GM23338 (cell line): ENCODE measurements around the gene CD79A.

Source experiments
- CREB1 ChIP-seq: fragments of 250-450 bp; sonication (Bioruptor Pico); IDR thresholded peaks from 2 replicates; pipeline ENCODE4 v1.5.0; 2020; ENCODE audit warnings: low read depth, mild to moderate bottlenecking, moderate library complexity
- CTCF ChIP-seq, 2 experiments: fragments of 200-600 bp in 1 of 2; sonication (generic) in 1 of 2; conservative IDR thresholded peaks; 2 replicates each; pipeline versions ENCODE4 v1.5.1 to v1.6.1; 2016 to 2017; ENCODE audit warnings: antibody characterized with exemption in 2 of 2, low read depth in 2 of 2, mild to moderate bottlenecking in 2 of 2, moderate library complexity in 1 of 2
- EZH2 ChIP-seq: fragments of 200-600 bp; sonication (generic); IDR thresholded peaks from one replicate; pipeline ENCODE4 v1.8.0; 2017; ENCODE audit warnings: antibody characterized with exemption, mild to moderate bottlenecking, low read depth; ENCODE audit not compliant: unreplicated experiment
- EZH2phosphoT487 ChIP-seq: fragments of 200-600 bp; sonication (generic); IDR thresholded peaks from one replicate; pipeline ENCODE4 v1.8.1; 2018; ENCODE audit warnings: antibody characterized with exemption; ENCODE audit not compliant: unreplicated experiment
- JUNB ChIP-seq: IDR thresholded peaks from one replicate; pipeline ENCODE4 v1.6.1; 2016; ENCODE audit warnings: antibody characterized with exemption; ENCODE audit not compliant: unreplicated experiment
- POLR2AphosphoS5 ChIP-seq: IDR thresholded peaks from 2 replicates; pipeline ENCODE4 v1.6.1; 2016; ENCODE audit warnings: antibody characterized with exemption, low read depth
- REST ChIP-seq: IDR thresholded peaks from one replicate; pipeline ENCODE4 v1.6.1; 2018; ENCODE audit warnings: antibody characterized with exemption; ENCODE audit not compliant: unreplicated experiment
- ZNF331 ChIP-seq: fragments of 250-450 bp; sonication (Bioruptor Pico); IDR thresholded peaks from 2 replicates; pipeline ENCODE4 v1.5.0; 2020; ENCODE audit warnings: low read depth, mild to moderate bottlenecking, moderate library complexity

- no peak for TF ChIP-seq EZH2
- TF ChIP-seq CTCF (conservative IDR thresholded peaks at IDR 0.05; ENCODE audit: low read depth in 2 of 2): no peak
- TF ChIP-seq JUNB: no peak
- TF ChIP-seq CREB1: no peak
- TF ChIP-seq REST: no peak
- no peak for TF ChIP-seq EZH2phosphoT487
- no peak for TF ChIP-seq POLR2AphosphoS5
- TF ChIP-seq ZNF331 (CRISPR knock-in tag): no peak
Observed at GRCh38 chr19:41909706-41910105, 32.6 kb downstream of the CD79A start.
